CD1c-positive myeloid dendritic cell (primary cell): Measurements from ENCODE around the gene NUFIP2.
"Not testable (repeated sequence)": the region's sequence is repeated elsewhere in the genome, so short reads cannot be mapped to it uniquely, and the experiment has no call there.

Experiments used
- DNase-seq: peaks from one replicate; pipeline ENCODE4 v3.0.0-alpha.2; 2016; ENCODE audit errors: extremely low spot score

Gene NUFIP2

GRCh38 chr17:29279397-29280070 lies 14.4 kb downstream of the NUFIP2 start:
- no peak for DNase-seq

GRCh38 chr17:29278692-29279091 lies 15.3 kb downstream of the NUFIP2 start:
- DNase-seq: no peak

- DNase-seq: no peak
Measured at GRCh38 chr17:29273924-29274323, 20.0 kb downstream of the NUFIP2 start.

GRCh38 chr17:29271980-29272379 lies 22.0 kb downstream of the NUFIP2 start:
- not testable (repeated sequence) for DNase-seq

GRCh38 chr17:29263916-29264315 lies 30.0 kb downstream of the NUFIP2 start:
- no peak for DNase-seq

GRCh38 chr17:29257756-29258155 lies 36.2 kb downstream of the NUFIP2 start:
- DNase-seq: peak; percentile 76

GRCh38 chr17:29256735-29257466 lies 37.0 kb downstream of the NUFIP2 start:
- no peak for DNase-seq

GRCh38 chr17:29255926-29256522 lies 37.9 kb downstream of the NUFIP2 start:
- peak; percentile 69 for DNase-seq

- DNase-seq: no peak
Measured at GRCh38 chr17:29253037-29253436, 40.9 kb downstream of the NUFIP2 start.

GRCh38 chr17:29252101-29252791 lies 41.7 kb downstream of the NUFIP2 start:
- no peak for DNase-seq

GRCh38 chr17:29251184-29251583 lies 42.8 kb downstream of the NUFIP2 start:
- DNase-seq: peak; percentile 59

GRCh38 chr17:29250666-29251065 lies 43.3 kb downstream of the NUFIP2 start:
- no peak for DNase-seq

- no peak for DNase-seq
Measured at GRCh38 chr17:29248845-29249244, 45.1 kb downstream of the NUFIP2 start.

- DNase-seq: no peak
Measured at GRCh38 chr17:29247219-29247618, 46.7 kb downstream of the NUFIP2 start.

GRCh38 chr17:29246628-29247027 lies 47.3 kb downstream of the NUFIP2 start, which contains the start of gene CRYBA1:
Gene CRYBA1 (plus strand): TSS chr17:29246859. CDS start chr17:29246864, 5 bp downstream.
- no peak for DNase-seq

- no peak for DNase-seq
Measured at GRCh38 chr17:29245401-29245800, 48.5 kb downstream of the NUFIP2 start.

GRCh38 chr17:29243792-29244191 lies 50.2 kb downstream of the NUFIP2 start:
- no peak for DNase-seq

GRCh38 chr17:29242790-29243189 lies 51.2 kb downstream of the NUFIP2 start:
- no peak for DNase-seq

- DNase-seq: no peak
Measured at GRCh38 chr17:29242051-29242450, 51.9 kb downstream of the NUFIP2 start.

- DNase-seq: peak; percentile 87
Measured at GRCh38 chr17:29240968-29241963, 52.7 kb downstream of the NUFIP2 start.

- no peak for DNase-seq
Measured at GRCh38 chr17:29240477-29240876, 53.5 kb downstream of the NUFIP2 start.
